ENCODE measurements around the gene ATRX. TPM values are rescaled to one million over a fixed set of nuclear protein-coding genes. Genes with fewer than 3 reads are reported as not detected.

ATRX gene
- total RNA-seq, 1 experiment from 2014 or later: 61.3 TPM

DNA sequence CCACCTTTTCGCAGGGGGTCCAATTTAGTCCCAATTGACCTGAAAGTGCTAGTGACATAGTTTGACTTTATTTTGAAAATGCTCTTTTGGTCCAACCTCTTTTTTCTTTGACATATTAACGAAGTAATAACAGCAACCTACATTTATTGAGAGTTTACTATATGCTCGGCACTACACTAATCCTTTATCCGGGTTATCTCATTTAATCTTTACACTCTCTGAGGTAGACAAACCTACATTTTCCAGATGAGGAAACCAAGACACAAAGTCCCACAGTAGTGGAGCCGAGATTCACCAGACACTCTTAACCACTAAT lies 307 bp upstream of the ATRX start:
- intact Hi-C loops (cut with micrococcal nuclease): loop anchor here (5.0 kb wide), 1 partner anchor 111 kb away; the partner anchor contains the start of genes COX7B and MAGT1
- Histone ChIP-seq H3K9me3 (ENCODE audit: control insufficient read depth in 1 of 2, insufficient read depth in 1 of 2, low read depth in 1 of 2, low read length in 2 of 2) (no peaks in the 10 kb centered on the region), H3K9ac (ENCODE audit: low read length) (peak overlapping the region; percentile 88), H3K79me2 (ENCODE audit: insufficient read depth, low read length) (peaks cover 47% of the 10 kb centered on the region), H2AFZ (ENCODE audit: low read depth, low read length, poor library complexity, severe bottlenecking) (peak overlapping the region; percentile 80), H3K36me3 (ENCODE audit: control insufficient read depth in 1 of 2, insufficient read depth in 2 of 2, low read length in 2 of 2) (no peaks in the 10 kb centered on the region), H4K20me1 (ENCODE audit: insufficient read depth) (no peaks in the 10 kb centered on the region), H3K4me3 (replicated peaks in 1 of 2; ENCODE audit: low read depth in 1 of 2, low read length in 2 of 2) (peak overlapping the region; percentile 68 to 83), H3K4me2 (ENCODE audit: low read length) (peak overlapping the region; percentile 85), H3K4me1 (ENCODE audit: control insufficient read depth in 1 of 2, insufficient read depth in 2 of 2, low read length in 2 of 2) (peaks cover 0 to 18% of the 10 kb centered on the region in 2 experiments; a peak in 1 of 4 replicates), H3K27ac (ENCODE audit: low read depth, low read length) (0 out of 2 replicates have a peak overlapping the region, but pooled peaks have one; percentile 6), H3K27me3 (ENCODE audit: insufficient read depth, low read length) (no peaks in the 10 kb centered on the region), H3K9me2 (ENCODE audit: insufficient read depth) (no peaks in the 10 kb centered on the region)
- no TSS peak for BruUV-seq (replicated peaks)
- DNase-seq (ENCODE audit: low read depth, low spot score) (no peak), ATAC-seq (peak; percentile 20)
- TF ChIP-seq FOSL1 (IDR thresholded peaks at IDR 0.05; ENCODE audit: low read depth): no peak
- TF ChIP-seq CBX3 (IDR thresholded peaks at IDR 0.05; ENCODE audit: low read depth): no peak
- no peak for TF ChIP-seq EZH2phosphoT487 (IDR thresholded peaks at IDR 0.05; ENCODE audit: borderline replicate concordance)
- no peak for TF ChIP-seq EGR1 (IDR thresholded peaks at IDR 0.05; ENCODE audit: low read depth)
- no peak for TF ChIP-seq ZBTB33 (IDR thresholded peaks at IDR 0.05; ENCODE audit: extremely low read depth, insufficient replicate concordance, low read length)
- TF ChIP-seq POLR2AphosphoS5 (IDR thresholded peaks at IDR 0.05; ENCODE audit: low read depth, low read length): no peak
- no peak for TF ChIP-seq YY1 (IDR thresholded peaks at IDR 0.05; ENCODE audit: extremely low read depth, insufficient replicate concordance, low read depth, low read length)
- no peak for TF ChIP-seq POLR2A (IDR thresholded peaks at IDR 0.05; ENCODE audit: borderline replicate concordance, extremely low read depth, insufficient read depth, insufficient read length)
- TF ChIP-seq, protein P1, sequence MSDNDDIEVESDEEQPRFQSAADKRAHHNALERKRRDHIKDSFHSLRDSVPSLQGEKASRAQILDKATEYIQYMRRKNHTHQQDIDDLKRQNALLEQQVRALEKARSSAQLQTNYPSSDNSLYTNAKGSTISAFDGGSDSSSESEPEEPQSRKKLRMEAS (IDR thresholded peaks at IDR 0.05): no peak
- no peak for TF ChIP-seq CTCF (IDR thresholded peaks at IDR 0.05 in 2 of 3, conservative IDR thresholded peaks at IDR 0.05 in 1 of 3; ENCODE audit: borderline replicate concordance in 1 of 3, insufficient read depth in 1 of 3, low read depth in 2 of 3, low read length in 2 of 3)
- TF ChIP-seq ZNF274 (IDR thresholded peaks at IDR 0.05; ENCODE audit: low read depth, low read length): no peak
- TF ChIP-seq TCF7L2 (IDR thresholded peaks at IDR 0.05; ENCODE audit: borderline replicate concordance, extremely low read depth, insufficient read depth, insufficient read length): no peak
- TF ChIP-seq REST (IDR thresholded peaks at IDR 0.05; ENCODE audit: low read depth): no peak
- TF ChIP-seq ZFX (IDR thresholded peaks at IDR 0.05): no peak
- no peak for TF ChIP-seq ATF3 (IDR thresholded peaks at IDR 0.05)
- CTCF ChIA-PET: no interaction called here
- RAD21 ChIA-PET (ENCODE audit: low non-redundant PET in 1 of 2, low total read pairs in 2 of 2, uncharacterized antibody in 2 of 2, unreplicated experiment in 2 of 2): no interaction called here
- POLR2A ChIA-PET: no interaction called here
